Kidney (tissue), 14 donors: ENCODE data around the gene TMA7B. TPM values are rescaled to one million over a fixed set of nuclear protein-coding genes. Genes with fewer than 3 reads are reported as not detected.

ENCODE experiments used
- DNase-seq, 5 donors: peaks; one replicate each; pipeline ENCODE4 v3.0.0-alpha.2; 2013 to 2020
- FAIRE-seq: peaks from 2 replicates; lab custom pipeline; 2012; peaks lifted over from hg19 to GRCh38; lab: Jason Lieb, UNC
- H3K27ac ChIP-seq, 2 donors: one replicate each; pipeline ENCODE4 v1.7.0; 2013; ENCODE audit warnings: low read depth in 2 of 2, low read length in 2 of 2, inconsistent platforms in 1 of 2
- H3K27me3 ChIP-seq: one replicate; pipeline ENCODE4 v1.7.1; 2013; ENCODE audit warnings: low read length, inconsistent platforms; ENCODE audit not compliant: control insufficient read depth, insufficient read depth
- H3K36me3 ChIP-seq, 3 donors: one replicate each; pipeline versions ENCODE4 v1.7.0 to v1.7.1; 2013; ENCODE audit warnings: low read length in 3 of 3, control low read depth in 1 of 3, inconsistent platforms in 1 of 3; ENCODE audit not compliant: insufficient read depth in 3 of 3, control insufficient read depth in 2 of 3
- H3K4me1 ChIP-seq, 3 donors: one replicate each; pipeline versions ENCODE4 v1.7.0 to v1.7.1; 2013; ENCODE audit warnings: low read length in 3 of 3, inconsistent platforms in 1 of 3, low read depth in 1 of 3; ENCODE audit not compliant: control insufficient read depth in 2 of 3, insufficient read depth in 2 of 3
- H3K4me3 ChIP-seq, 3 donors: one replicate each; pipeline versions ENCODE4 v1.7.0 to v1.8.1; 2013; ENCODE audit warnings: low read length in 3 of 3, control low read depth in 1 of 3, inconsistent platforms in 1 of 3
- H3K9ac ChIP-seq, 3 donors: one replicate each; pipeline versions ENCODE4 v1.7.0 to v1.7.1; 2013; ENCODE audit warnings: low read length in 3 of 3, control low read depth in 1 of 3, inconsistent platforms in 1 of 3
- H3K9me3 ChIP-seq, 3 donors: one replicate each; pipeline versions ENCODE4 v1.7.0 to v1.7.1; 2013; ENCODE audit warnings: low read length in 3 of 3, control low read depth in 1 of 3, inconsistent platforms in 1 of 3; ENCODE audit not compliant: control insufficient read depth in 2 of 3, insufficient read depth in 1 of 3
- intact Hi-C: fragments of 100-400 bp; cut with DNase I; formaldehyde crosslinking; loops from one replicate; pipeline ENCODE4 v1.11.1; 2022
- polyA plus RNA-seq: library from polyadenylated mRNA; stranded (reverse); fragments of 350-450 nt; fragmentation: Illumina TruSeq; extraction: RNeasy Lipid Tissue Mini Kit (QIAGEN cat#74804); gene quantifications from one replicate; pipeline ENCODE4 v1.2.3, GENCODE V29; 2014; ENCODE audit warnings: low read depth, low replicate concordance; ENCODE audit not compliant: insufficient read depth
- total RNA-seq: library from RNA; stranded (reverse); fragmentation: NEBNext Ultra II Directional; extraction: Animal tissue kit (Norgen Biotek cat#: 25700); gene quantifications from one replicate; pipeline ENCODE4 v1.2.1, GENCODE V29; 2021
- TF ChIP-seq, protein P1 (sequence below): IDR thresholded peaks from 3 replicates; pipeline ENCODE4 v1.5.1; 2012; ENCODE audit warnings: mild to moderate bottlenecking, moderate library complexity, borderline replicate concordance; ENCODE audit not compliant: insufficient read depth; ENCODE audit errors: extremely low read depth
- donor health status: control.
- donor health status: control.
- donor health status: control.
- donor health status: control.
- donor health status: control.
- donor health status: DM: yes; HTN: yes; CAD: no.
- donor health status: Normal renal cell carcinoma (clear cell type).

The TMA7B gene
- total and polyA plus RNA-seq, 2 donors from 2014 or later, result 0.63 TPM; not detected in 1

- no peak for FAIRE-seq
Measured at GRCh38 chr22:39917197-39917643, 43.0 kb upstream of the TMA7B start.

GRCh38 chr22:39917776-39918495 lies 42.3 kb upstream of the TMA7B start:
- Histone ChIP-seq H3K4me3 (no peak overlapping the region), H3K36me3 (no peaks in the 10 kb centered on the region), H3K27ac (no peak overlapping the region), H3K27me3 (no peaks in the 10 kb centered on the region), H3K4me1 (peaks cover 0 to 2% (median 0%) of the 10 kb centered on the region in 3 donors), H3K9ac (no peak overlapping the region), H3K9me3 (no peaks in the 10 kb centered on the region)
- TF ChIP-seq, protein P1, sequence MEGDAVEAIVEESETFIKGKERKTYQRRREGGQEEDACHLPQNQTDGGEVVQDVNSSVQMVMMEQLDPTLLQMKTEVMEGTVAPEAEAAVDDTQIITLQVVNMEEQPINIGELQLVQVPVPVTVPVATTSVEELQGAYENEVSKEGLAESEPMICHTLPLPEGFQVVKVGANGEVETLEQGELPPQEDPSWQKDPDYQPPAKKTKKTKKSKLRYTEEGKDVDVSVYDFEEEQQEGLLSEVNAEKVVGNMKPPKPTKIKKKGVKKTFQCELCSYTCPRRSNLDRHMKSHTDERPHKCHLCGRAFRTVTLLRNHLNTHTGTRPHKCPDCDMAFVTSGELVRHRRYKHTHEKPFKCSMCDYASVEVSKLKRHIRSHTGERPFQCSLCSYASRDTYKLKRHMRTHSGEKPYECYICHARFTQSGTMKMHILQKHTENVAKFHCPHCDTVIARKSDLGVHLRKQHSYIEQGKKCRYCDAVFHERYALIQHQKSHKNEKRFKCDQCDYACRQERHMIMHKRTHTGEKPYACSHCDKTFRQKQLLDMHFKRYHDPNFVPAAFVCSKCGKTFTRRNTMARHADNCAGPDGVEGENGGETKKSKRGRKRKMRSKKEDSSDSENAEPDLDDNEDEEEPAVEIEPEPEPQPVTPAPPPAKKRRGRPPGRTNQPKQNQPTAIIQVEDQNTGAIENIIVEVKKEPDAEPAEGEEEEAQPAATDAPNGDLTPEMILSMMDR, result no peak
- no peak for FAIRE-seq
- intact Hi-C loops, result no loop called here
- peak in 1 of 5 donors; percentile 37 for DNase-seq

More at GRCh38 chr22:39917197-39917643, 43.0 kb upstream of the TMA7B start:
- H3K4me3 ChIP-seq, result no peak overlapping the region
- intact Hi-C loops, result no loop called here
- peaks cover 0 to 2% (median 0%) of the 10 kb centered on the region in 3 donors for H3K4me1 ChIP-seq
- no peaks in the 10 kb centered on the region for H3K27me3 ChIP-seq
- H3K27ac ChIP-seq, result no peak overlapping the region
- no peaks in the 10 kb centered on the region for H3K9me3 ChIP-seq
- TF ChIP-seq, protein P1, result no peak
- no peak overlapping the region for H3K9ac ChIP-seq
- DNase-seq, result no peak
- no peaks in the 10 kb centered on the region for H3K36me3 ChIP-seq

- Histone ChIP-seq H3K9me3 (no peaks in the 10 kb centered on the region), H3K4me3 (no peak overlapping the region), H3K4me1 (no peaks in the 10 kb centered on the region), H3K27me3 (no peaks in the 10 kb centered on the region), H3K27ac (no peak overlapping the region), H3K9ac (no peak overlapping the region), H3K36me3 (no peaks in the 10 kb centered on the region)
- FAIRE-seq, result no peak
- intact Hi-C loops, result no loop called here
- DNase-seq, result no peak
- TF ChIP-seq, protein P1, result no peak
Measured at GRCh38 chr22:39920134-39920743, 40.0 kb upstream of the TMA7B start.
